Right forelimb (tissue), 1 donor: ENCODE measurements around the gene CLEC19A.

Experiments used
- DNase-seq: peaks from one replicate; pipeline ENCODE4 v3.0.0-alpha.2; 2018

Gene CLEC19A

DNA sequence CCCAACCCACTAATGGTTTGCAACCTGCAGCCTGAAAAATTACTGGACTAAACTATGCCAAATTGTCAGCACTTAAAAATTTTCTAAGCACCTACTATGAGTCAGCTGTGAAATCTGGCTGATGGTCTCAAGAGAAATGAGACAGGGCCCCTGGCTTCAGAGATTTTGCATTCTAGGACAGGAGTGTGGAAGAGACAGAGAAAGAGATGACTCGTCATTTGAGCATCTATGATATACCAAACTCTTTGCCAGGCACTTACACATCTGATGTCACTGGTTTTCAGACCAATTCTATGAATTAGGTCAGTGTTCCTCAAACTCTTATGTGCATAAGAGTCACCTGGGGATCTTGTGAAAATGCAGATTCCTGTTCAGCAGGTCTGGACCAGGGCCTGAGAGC lies 44.4 kb downstream of the CLEC19A start:
- DNase-seq = no peak

GRCh38 chr16:19330841-19331397 lies 45.4 kb downstream of the CLEC19A start:
- no peak for DNase-seq

DNA sequence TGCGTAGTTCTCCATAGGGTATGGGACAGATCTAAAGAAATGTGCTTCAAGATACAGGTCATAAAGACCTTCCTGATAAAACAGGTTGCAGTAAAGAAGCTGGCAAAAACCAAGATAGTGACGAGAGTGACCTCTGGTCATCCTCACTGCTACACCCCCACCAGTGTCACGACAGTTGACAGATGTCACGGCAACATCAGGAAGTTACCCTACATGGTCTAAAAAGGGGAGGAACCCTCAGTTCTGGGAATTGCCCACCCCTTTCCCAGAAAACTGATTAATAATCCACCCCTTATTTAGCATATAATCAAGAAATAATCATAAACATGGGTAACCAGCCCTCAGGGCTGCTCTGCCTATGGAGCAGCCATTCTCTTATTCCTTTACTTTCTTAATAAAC lies 46.3 kb downstream of the CLEC19A start:
- DNase-seq = no peak

- DNase-seq = no peak
These were observed 52.8 kb downstream of the CLEC19A start for GRCh38 chr16:19338335-19338734.

GRCh38 chr16:19344224-19344801 lies 58.8 kb downstream of the CLEC19A start:
- DNase-seq = no peak

GRCh38 chr16:19344980-19345379 lies 59.4 kb downstream of the CLEC19A start:
- no peak for DNase-seq

DNA sequence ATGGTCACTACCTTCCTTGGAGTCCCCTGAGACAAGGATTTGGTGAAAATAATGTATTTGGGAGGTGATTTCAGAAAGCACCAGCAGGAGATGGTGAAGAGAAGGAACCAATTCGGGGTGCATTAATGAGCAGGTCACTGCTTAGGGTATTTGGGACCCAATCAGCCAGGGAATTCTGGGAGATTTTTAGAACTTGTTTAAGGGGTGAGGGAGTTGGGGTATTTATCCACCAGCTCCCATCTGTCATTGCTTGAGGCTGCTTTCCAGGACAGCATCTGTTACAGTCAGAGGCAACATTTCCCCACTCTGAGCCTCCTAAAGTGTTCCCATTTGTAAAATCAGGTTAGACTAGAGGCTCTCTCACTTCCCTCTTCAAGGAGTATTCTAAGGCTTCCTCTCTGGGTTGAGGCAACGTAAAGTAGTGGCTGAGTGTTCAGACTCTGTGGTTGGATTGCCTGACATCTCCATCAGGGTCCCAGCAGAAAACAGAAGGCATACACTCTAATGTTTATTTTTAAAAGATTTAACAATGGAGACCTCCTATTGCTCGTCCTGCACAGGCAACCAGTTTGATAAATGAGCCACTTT lies 60.9 kb downstream of the CLEC19A start:
- no peak for DNase-seq

DNA sequence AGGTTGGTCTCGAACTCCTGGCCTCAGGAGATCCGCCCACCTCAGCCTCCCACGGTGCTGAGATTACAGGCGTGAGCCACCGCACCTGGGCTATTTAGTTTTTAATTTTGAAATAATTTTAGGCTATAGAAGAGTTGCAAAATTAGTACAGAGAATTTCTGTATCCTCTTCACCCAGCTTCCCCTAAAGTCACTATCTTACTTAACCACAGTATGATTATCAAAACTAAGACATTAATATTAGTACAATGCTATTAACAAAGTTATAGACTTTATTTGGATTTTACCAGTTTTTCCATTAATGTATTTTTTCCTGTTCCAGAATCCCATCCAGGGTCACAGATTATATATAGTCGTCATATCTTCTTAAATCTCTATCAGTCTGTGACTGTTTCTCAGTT lies 62.6 kb downstream of the CLEC19A start:
- DNase-seq = no peak

DNA sequence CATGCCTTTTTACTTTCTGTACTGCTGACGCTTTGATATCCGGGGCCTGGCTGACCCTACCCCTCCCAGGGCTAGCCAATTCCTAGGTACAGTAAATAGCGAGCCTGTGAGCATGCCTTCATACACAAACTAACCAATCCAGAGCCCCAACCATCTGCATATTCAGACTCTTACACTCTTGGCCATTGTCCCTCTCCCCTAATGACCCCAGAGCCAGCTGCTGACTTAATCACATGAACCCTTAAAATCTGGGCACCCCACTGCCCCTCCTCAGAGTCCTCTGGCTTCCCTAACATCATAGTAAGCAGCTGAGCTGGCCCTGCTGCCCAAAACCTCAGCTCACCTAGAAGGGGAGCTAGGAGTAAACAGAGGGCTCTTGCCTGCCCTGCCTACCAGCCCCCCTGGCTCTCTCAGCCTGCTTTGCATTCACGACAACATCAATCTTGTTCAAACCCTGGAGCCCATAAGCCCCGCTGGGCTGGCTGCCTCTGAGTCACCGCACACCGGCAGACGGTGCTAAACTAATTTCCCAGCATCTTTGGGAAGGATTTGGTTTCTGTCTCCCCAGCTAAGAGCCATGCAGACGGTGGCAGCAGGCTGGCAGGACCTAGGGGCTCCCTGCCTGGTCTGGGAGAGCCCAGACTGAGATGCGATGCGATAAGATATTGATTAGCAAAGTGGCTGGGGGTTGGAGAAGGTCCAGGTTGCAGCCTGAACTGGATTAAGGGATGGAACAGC lies 63.2 kb downstream of the CLEC19A start:
- DNase-seq = no peak

DNA sequence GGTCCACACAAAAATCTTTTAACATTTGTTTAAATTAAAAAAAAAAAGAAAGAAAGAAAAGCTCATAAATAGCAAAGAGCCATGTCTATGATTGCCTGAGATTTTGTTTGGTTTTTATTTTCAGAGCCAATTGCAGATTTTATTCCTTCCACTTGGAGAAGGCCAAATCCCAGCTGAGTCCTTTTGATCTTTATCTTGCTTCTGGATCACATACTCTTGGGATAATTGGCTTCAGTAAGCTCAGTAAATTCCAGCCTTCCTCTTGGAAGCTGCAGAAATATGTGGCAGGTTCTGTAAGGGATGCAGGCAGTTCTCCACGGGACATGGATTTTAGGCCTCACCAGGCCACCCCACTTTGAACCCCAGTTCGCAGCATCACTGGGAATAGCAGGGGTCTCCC lies 68.8 kb downstream of the CLEC19A start:
- DNase-seq = no peak

DNA sequence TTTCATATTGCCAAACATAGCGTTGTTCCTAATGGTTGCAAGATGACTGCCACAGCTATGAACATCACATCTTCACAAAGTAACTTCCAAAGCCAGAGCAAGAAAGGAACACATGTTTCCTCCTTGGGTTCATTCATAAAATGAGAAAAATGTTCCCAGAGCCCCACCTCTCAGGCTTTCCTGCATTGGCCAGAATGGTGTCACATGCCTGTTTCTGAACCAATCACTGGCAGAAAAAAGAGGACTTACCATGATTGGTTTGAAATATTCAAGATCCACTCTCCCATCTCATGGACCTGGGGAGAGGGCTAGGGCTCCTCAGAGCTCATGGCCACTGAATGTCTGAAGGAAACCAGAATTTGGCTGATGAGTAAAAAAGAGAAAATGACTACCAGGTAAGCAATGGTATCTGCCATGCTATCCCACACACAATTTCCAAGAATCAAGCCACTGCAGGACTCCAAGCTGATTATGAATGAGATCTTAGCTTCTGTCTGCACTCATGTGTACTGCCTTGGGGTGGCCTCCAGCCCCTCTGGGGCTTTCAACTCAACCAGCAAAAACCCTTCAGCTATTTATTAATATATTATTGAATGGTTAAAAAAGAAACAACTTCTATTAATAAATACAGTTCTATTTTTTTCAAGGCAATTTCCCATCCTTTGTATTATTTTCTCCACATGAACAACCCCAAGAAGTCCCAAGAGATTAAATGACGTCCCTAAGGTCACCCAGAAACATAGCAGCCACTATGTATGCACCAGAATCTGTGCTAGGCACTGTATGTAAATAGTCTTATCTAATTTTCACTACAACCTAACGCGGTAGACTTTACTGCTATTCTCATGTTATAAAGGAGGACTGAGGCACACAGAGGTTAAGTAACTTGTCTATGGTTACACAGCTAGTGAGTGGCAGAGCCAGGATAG lies 70.8 kb downstream of the CLEC19A start:
- DNase-seq = no peak

- DNase-seq = no peak
These were observed 74.0 kb downstream of the CLEC19A start for GRCh38 chr16:19359556-19359955.
